HepG2 (cell line): ENCODE measurements around the gene NEURL3. TPM values are rescaled to one million over a fixed set of nuclear protein-coding genes. Genes with fewer than 3 reads are reported as not detected.

Experiments used
- CENPT ChIP-seq: sonication (generic); formaldehyde crosslinking; IDR thresholded peaks from 2 replicates; pipeline ENCODE4 v1.8.0; 2022; ENCODE audit warnings: low read depth, mild to moderate bottlenecking, moderate library complexity, missing genetic modification reagents
- ERF ChIP-seq: IDR thresholded peaks from 2 replicates; pipeline ENCODE4 v1.6.1; 2018; ENCODE audit warnings: missing biosample characterization, missing genetic modification reagents
- GATAD2A ChIP-seq: IDR thresholded peaks from 2 replicates; pipeline ENCODE4 v1.6.1; 2016
- HDAC6 ChIP-seq: fragments of 200-600 bp; sonication (generic); IDR thresholded peaks from 2 replicates; pipeline ENCODE4 v1.7.0; 2017; ENCODE audit warnings: mild to moderate bottlenecking, antibody characterized with exemption, low read length, low read depth
- ISL2 ChIP-seq: sonication (generic); formaldehyde crosslinking; IDR thresholded peaks from 2 replicates; pipeline ENCODE4 v1.5.0; 2020; ENCODE audit warnings: missing genetic modification reagents
- MTA3 ChIP-seq: sonication (generic); formaldehyde crosslinking; IDR thresholded peaks from 2 replicates; pipeline ENCODE4 v1.4.0; 2020; ENCODE audit warnings: missing genetic modification reagents
- NCOR1 ChIP-seq: fragments of 200-600 bp; sonication (generic); IDR thresholded peaks from 2 replicates; pipeline ENCODE4 v1.7.0; 2017; ENCODE audit warnings: antibody characterized with exemption, low read length, borderline replicate concordance
- PTBP1 ChIP-seq: fragments of 200-400 bp; formaldehyde crosslinking; IDR thresholded peaks from 2 replicates; pipeline ENCODE4 v1.6.1; 2018; ENCODE audit warnings: low read length, low read depth; ENCODE audit not compliant: poor library complexity, severe bottlenecking
- SNAPC2 ChIP-seq: sonication (generic); formaldehyde crosslinking; IDR thresholded peaks from 2 replicates; pipeline ENCODE4 v1.8.1; 2022; ENCODE audit warnings: mild to moderate bottlenecking, missing genetic modification reagents
- XBP1 ChIP-seq: sonication (generic); formaldehyde crosslinking; IDR thresholded peaks from 2 replicates; pipeline ENCODE4 v1.5.0; 2020; ENCODE audit warnings: missing genetic modification reagents
- ZBTB38 ChIP-seq: sonication (generic); formaldehyde crosslinking; IDR thresholded peaks from 2 replicates; pipeline ENCODE4 v1.5.1; 2020; ENCODE audit warnings: mild to moderate bottlenecking, missing genetic modification reagents
- ZBTB42 ChIP-seq: sonication (generic); formaldehyde crosslinking; IDR thresholded peaks from 2 replicates; pipeline ENCODE4 v1.5.0; 2020; ENCODE audit warnings: mild to moderate bottlenecking, missing genetic modification reagents
- ZNF160 ChIP-seq: sonication (generic); formaldehyde crosslinking; IDR thresholded peaks from 2 replicates; pipeline ENCODE4 v1.8.0; 2022; ENCODE audit warnings: mild to moderate bottlenecking, inconsistent platforms, missing genetic modification reagents
- ZNF234 ChIP-seq: sonication (generic); formaldehyde crosslinking; conservative IDR thresholded peaks from 2 replicates; pipeline ENCODE4 v1.5.1; 2020; ENCODE audit warnings: mild to moderate bottlenecking, missing genetic modification reagents
- ZNF264 ChIP-seq: sonication (generic); formaldehyde crosslinking; IDR thresholded peaks from 2 replicates; pipeline ENCODE4 v1.4.0; 2020; ENCODE audit warnings: missing genetic modification reagents
- ZNF282 ChIP-seq: fragments of 450-650 bp; IDR thresholded peaks from 2 replicates; pipeline ENCODE4 v1.6.1; 2018; ENCODE audit not compliant: partially characterized antibody
- ZNF296 ChIP-seq: sonication (generic); formaldehyde crosslinking; conservative IDR thresholded peaks from 2 replicates; pipeline ENCODE4 v1.5.0; 2020; ENCODE audit warnings: mild to moderate bottlenecking, missing genetic modification reagents
- ZNF333 ChIP-seq: sonication (generic); formaldehyde crosslinking; IDR thresholded peaks from 2 replicates; pipeline ENCODE4 v1.4.0; 2020; ENCODE audit warnings: mild to moderate bottlenecking, missing genetic modification reagents, borderline replicate concordance
- ZNF33B ChIP-seq: sonication (generic); formaldehyde crosslinking; IDR thresholded peaks from 2 replicates; pipeline ENCODE4 v1.5.1; 2020; ENCODE audit warnings: mild to moderate bottlenecking, missing genetic modification reagents
- ZNF713 ChIP-seq: sonication (generic); formaldehyde crosslinking; IDR thresholded peaks from 2 replicates; pipeline ENCODE4 v1.4.0; 2020; ENCODE audit warnings: mild to moderate bottlenecking, missing genetic modification reagents
- polyA plus RNA-seq, 8 experiments: library from polyadenylated mRNA; depleted of rRNA in 3 of 8; stranded (reverse) in 7 of 8; unstranded in 1 of 8; fragments of >200 nt; fragmentation: Illumina TruSeq in 4 of 8; extraction: Trizol in 4 of 8; gene quantifications; 2 replicates each; pipeline versions ENCODE4 v1.2.1 to v1.2.3, GENCODE V29; 2011 to 2016; ENCODE audit warnings: low read depth in 4 of 8, missing spikeins in 1 of 8, mixed read lengths in 1 of 8; ENCODE audit not compliant: insufficient read depth in 1 of 8
- total RNA-seq, 5 experiments: library from RNA; depleted of rRNA; stranded (reverse); fragments of >200 nt; fragmentation: Illumina TruSeq; extraction: Trizol; gene quantifications; 2 replicates each; pipeline ENCODE4 v1.2.3, GENCODE V29; 2016; ENCODE audit warnings: low read depth in 1 of 5
- TF ChIP-seq, protein P1 (sequence below): sonication (generic); formaldehyde crosslinking; conservative IDR thresholded peaks from 2 replicates; pipeline ENCODE4 v1.8.0; 2022; ENCODE audit warnings: low read depth, missing genetic modification reagents
- TF ChIP-seq, protein P2 (sequence below): fragments of 450-650 bp; IDR thresholded peaks from 2 replicates; pipeline ENCODE4 v1.6.1; 2017
- TF ChIP-seq, protein P3 (sequence below): sonication (generic); formaldehyde crosslinking; IDR thresholded peaks from 2 replicates; pipeline ENCODE4; 2020; ENCODE audit warnings: missing genetic modification reagents, mild to moderate bottlenecking, borderline replicate concordance
- TF ChIP-seq, protein P4 (sequence below): sonication (generic); formaldehyde crosslinking; IDR thresholded peaks from 2 replicates; pipeline ENCODE4 v1.4.0; 2020; ENCODE audit warnings: missing genetic modification reagents

The NEURL3 gene
- total and polyA plus RNA-seq, 2 of the 13 experiments (the other 11 are each of a cell fraction or from before 2014, with no cell fraction given) = 0.16 to 1.2 TPM

DNA sequence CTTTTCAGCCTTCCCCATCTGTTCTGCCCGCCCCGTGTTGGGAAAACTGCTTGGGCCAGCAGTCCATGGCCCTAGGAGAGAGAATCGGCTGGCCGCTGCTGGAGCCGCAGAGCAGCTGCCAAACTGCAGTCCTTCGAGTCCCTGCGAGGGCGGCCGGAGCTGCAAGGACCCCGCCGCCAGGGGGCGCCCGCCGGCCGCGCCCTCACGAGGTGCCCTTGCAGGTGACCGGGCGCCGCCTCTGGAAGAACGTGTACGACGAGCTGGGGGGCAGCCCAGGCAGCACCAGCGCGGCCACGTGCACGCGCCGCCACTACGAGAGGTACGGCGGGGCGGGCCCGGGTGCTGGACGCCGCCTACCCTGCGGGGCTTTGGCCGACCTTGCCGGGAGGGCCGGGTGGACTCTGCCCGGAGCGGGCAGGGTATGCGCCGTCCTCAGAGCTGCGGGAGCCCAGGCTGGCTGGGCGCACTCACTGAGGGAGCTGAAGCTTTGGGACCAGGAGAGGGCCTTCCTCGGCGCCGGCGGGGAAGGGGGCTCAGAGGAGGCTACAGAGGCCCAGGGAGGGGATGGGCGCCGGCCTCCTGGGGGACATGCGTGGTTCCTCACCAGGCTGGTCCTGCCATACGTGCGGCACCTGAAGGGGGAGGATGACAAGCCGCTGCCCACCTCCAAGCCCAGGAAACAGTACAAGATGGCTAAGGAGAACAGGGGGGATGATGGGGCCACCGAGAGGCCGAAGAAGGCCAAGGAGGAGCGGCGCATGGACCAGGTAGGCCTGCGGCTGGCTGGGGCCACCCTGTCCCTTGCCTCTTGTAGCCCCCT, 45.0 kb upstream of the NEURL3 start (continued):
- TF ChIP-seq, protein P1, sequence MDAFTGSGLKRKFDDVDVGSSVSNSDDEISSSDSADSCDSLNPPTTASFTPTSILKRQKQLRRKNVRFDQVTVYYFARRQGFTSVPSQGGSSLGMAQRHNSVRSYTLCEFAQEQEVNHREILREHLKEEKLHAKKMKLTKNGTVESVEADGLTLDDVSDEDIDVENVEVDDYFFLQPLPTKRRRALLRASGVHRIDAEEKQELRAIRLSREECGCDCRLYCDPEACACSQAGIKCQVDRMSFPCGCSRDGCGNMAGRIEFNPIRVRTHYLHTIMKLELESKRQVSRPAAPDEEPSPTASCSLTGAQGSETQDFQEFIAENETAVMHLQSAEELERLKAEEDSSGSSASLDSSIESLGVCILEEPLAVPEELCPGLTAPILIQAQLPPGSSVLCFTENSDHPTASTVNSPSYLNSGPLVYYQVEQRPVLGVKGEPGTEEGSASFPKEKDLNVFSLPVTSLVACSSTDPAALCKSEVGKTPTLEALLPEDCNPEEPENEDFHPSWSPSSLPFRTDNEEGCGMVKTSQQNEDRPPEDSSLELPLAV (CRISPR knock-in tag) = no peak; the same call in 1 of the 2 replicates
- TF ChIP-seq ZNF282 = no peak
- TF ChIP-seq ZNF33B = peak; percentile 98
- TF ChIP-seq, protein P2, sequence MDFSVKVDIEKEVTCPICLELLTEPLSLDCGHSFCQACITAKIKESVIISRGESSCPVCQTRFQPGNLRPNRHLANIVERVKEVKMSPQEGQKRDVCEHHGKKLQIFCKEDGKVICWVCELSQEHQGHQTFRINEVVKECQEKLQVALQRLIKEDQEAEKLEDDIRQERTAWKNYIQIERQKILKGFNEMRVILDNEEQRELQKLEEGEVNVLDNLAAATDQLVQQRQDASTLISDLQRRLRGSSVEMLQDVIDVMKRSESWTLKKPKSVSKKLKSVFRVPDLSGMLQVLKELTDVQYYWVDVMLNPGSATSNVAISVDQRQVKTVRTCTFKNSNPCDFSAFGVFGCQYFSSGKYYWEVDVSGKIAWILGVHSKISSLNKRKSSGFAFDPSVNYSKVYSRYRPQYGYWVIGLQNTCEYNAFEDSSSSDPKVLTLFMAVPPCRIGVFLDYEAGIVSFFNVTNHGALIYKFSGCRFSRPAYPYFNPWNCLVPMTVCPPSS = no peak
- TF ChIP-seq GATAD2A = no peak
- peak; percentile 50; the same call in 1 of the 2 replicates for TF ChIP-seq ISL2
- peak; percentile 89 for TF ChIP-seq ZBTB38 (CRISPR knock-in tag)
- TF ChIP-seq ZNF296 (CRISPR knock-in tag) = no peak
- TF ChIP-seq ZNF333 (CRISPR knock-in tag) = peak; percentile 65; the same call in 1 of the 2 replicates
- peak; percentile 90 for TF ChIP-seq ZNF264 (CRISPR knock-in tag)
- no peak for TF ChIP-seq PTBP1
- TF ChIP-seq NCOR1 = 0 out of 2 replicates have a peak, but pooled peaks have one; percentile 18
- TF ChIP-seq ZNF713 (CRISPR knock-in tag) = peak; percentile 92; the same call in 1 of the 2 replicates
- TF ChIP-seq HDAC6 = no peak
- TF ChIP-seq, protein P3, sequence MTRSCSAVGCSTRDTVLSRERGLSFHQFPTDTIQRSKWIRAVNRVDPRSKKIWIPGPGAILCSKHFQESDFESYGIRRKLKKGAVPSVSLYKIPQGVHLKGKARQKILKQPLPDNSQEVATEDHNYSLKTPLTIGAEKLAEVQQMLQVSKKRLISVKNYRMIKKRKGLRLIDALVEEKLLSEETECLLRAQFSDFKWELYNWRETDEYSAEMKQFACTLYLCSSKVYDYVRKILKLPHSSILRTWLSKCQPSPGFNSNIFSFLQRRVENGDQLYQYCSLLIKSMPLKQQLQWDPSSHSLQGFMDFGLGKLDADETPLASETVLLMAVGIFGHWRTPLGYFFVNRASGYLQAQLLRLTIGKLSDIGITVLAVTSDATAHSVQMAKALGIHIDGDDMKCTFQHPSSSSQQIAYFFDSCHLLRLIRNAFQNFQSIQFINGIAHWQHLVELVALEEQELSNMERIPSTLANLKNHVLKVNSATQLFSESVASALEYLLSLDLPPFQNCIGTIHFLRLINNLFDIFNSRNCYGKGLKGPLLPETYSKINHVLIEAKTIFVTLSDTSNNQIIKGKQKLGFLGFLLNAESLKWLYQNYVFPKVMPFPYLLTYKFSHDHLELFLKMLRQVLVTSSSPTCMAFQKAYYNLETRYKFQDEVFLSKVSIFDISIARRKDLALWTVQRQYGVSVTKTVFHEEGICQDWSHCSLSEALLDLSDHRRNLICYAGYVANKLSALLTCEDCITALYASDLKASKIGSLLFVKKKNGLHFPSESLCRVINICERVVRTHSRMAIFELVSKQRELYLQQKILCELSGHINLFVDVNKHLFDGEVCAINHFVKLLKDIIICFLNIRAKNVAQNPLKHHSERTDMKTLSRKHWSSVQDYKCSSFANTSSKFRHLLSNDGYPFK = peak; percentile 60
- no peak for TF ChIP-seq MTA3 (CRISPR knock-in tag)
- no peak for TF ChIP-seq ZNF234 (CRISPR knock-in tag)
- no peak; the same call in 1 of the 2 replicates for TF ChIP-seq ZBTB42
- peak; percentile 96; the same call in 1 of the 2 replicates for TF ChIP-seq SNAPC2 (CRISPR knock-in tag)
- no peak for TF ChIP-seq CENPT (CRISPR knock-in tag)
- no peak for TF ChIP-seq XBP1
- TF ChIP-seq, protein P4, sequence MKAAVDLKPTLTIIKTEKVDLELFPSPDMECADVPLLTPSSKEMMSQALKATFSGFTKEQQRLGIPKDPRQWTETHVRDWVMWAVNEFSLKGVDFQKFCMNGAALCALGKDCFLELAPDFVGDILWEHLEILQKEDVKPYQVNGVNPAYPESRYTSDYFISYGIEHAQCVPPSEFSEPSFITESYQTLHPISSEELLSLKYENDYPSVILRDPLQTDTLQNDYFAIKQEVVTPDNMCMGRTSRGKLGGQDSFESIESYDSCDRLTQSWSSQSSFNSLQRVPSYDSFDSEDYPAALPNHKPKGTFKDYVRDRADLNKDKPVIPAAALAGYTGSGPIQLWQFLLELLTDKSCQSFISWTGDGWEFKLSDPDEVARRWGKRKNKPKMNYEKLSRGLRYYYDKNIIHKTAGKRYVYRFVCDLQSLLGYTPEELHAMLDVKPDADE (CRISPR knock-in tag) = no peak
- TF ChIP-seq ERF = peak; percentile 96
- peak; percentile 80; the same call in 1 of the 2 replicates for TF ChIP-seq ZNF160 (CRISPR knock-in tag)
